ENCODE results near the gene SCUBE3.

The SCUBE3 gene

GRCh38 chr6:35240838-35241801 is 27.4 kb downstream of the SCUBE3 start:
- H3K4me3 ChIP-seq (ENCODE audit: low read length) = no peak overlapping the region
- peak; percentile 98 for TF ChIP-seq CTCF (IDR thresholded peaks at IDR 0.05; ENCODE audit: insufficient read depth, low read depth, low read length, missing control alignments)
- peak; percentile 72 for DNase-seq (ENCODE audit: low read depth)

GRCh38 chr6:35242486-35242885 is 28.7 kb downstream of the SCUBE3 start:
- no peak for DNase-seq (ENCODE audit: low read depth)
- H3K4me3 ChIP-seq (ENCODE audit: low read length) = no peak overlapping the region
- TF ChIP-seq CTCF (IDR thresholded peaks at IDR 0.05; ENCODE audit: insufficient read depth, low read depth, low read length, missing control alignments) = no peak

- H3K4me3 ChIP-seq (ENCODE audit: low read length) = no peak overlapping the region
- no peak for DNase-seq (ENCODE audit: low read depth)
- no peak for TF ChIP-seq CTCF (IDR thresholded peaks at IDR 0.05; ENCODE audit: insufficient read depth, low read depth, low read length, missing control alignments)
Measured at GRCh38 chr6:35242906-35243305, 29.1 kb downstream of the SCUBE3 start.

- TF ChIP-seq CTCF (IDR thresholded peaks at IDR 0.05; ENCODE audit: insufficient read depth, low read depth, low read length, missing control alignments) = no peak
- DNase-seq (ENCODE audit: low read depth) = no peak
- H3K4me3 ChIP-seq (ENCODE audit: low read length) = no peak overlapping the region
Measured at GRCh38 chr6:35243386-35243958, 29.7 kb downstream of the SCUBE3 start.

GRCh38 chr6:35244551-35244950 is 30.8 kb downstream of the SCUBE3 start:
- DNase-seq (ENCODE audit: low read depth) = no peak
- no peak for TF ChIP-seq CTCF (IDR thresholded peaks at IDR 0.05; ENCODE audit: insufficient read depth, low read depth, low read length, missing control alignments)
- no peak overlapping the region for H3K4me3 ChIP-seq (ENCODE audit: low read length)

- TF ChIP-seq CTCF (IDR thresholded peaks at IDR 0.05; ENCODE audit: insufficient read depth, low read depth, low read length, missing control alignments) = no peak
- no peak overlapping the region for H3K4me3 ChIP-seq (ENCODE audit: low read length)
- DNase-seq (ENCODE audit: low read depth) = no peak
Measured at GRCh38 chr6:35247642-35248231, 34.0 kb downstream of the SCUBE3 start.
